Kidney glomerular epithelial cell (primary cell): ENCODE data around the gene RGPD8.

Experiments used
- DNase-seq: peaks from one replicate; lab custom pipeline; 2025; lab: John Stamatoyannopoulos, UW

RGPD8 gene

GRCh38 chr2:112335600-112335999, 97.8 kb downstream of the RGPD8 start:
- no peak for DNase-seq

GRCh38 chr2:112332123-112332696, 101.2 kb downstream of the RGPD8 start:
- no peak for DNase-seq

- no peak for DNase-seq
Observed at GRCh38 chr2:112322919-112323318, 110.5 kb downstream of the RGPD8 start.

GRCh38 chr2:112321375-112322320, 111.8 kb downstream of the RGPD8 start:
- DNase-seq, result peak; percentile 55
